ENCODE measurements around the gene CD72.

DNA sequence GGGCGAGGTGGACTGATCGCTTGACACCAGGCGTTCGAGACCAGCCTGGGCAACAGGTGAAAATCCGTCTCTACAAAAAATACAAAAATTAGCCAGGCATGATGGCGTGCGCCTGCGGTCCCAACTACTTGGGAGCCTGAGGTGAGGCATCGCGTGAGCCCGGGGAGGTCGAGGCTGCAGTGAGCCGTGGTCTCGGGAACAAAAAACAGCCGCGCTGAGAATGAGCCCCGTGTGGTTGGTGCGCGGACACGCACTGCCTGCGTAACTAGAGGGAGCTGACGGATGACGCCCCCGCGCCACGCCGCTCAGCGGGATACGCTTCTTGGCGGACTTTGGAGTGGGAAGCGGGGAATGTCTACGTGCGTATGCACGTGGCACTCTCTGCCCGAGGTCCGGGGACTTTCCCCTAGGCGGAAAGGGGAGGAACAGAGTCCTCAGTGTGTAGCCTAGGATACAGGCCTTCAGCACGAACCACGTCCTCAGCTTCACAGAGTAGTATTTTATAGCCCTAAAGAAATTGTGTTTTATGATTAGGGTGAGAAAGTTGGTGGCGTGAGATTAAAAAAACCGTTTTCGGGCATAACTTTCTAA is 39.4 kb upstream of the CD72 start, which contains the start of gene RMRP:
- TF ChIP-seq, protein P1, sequence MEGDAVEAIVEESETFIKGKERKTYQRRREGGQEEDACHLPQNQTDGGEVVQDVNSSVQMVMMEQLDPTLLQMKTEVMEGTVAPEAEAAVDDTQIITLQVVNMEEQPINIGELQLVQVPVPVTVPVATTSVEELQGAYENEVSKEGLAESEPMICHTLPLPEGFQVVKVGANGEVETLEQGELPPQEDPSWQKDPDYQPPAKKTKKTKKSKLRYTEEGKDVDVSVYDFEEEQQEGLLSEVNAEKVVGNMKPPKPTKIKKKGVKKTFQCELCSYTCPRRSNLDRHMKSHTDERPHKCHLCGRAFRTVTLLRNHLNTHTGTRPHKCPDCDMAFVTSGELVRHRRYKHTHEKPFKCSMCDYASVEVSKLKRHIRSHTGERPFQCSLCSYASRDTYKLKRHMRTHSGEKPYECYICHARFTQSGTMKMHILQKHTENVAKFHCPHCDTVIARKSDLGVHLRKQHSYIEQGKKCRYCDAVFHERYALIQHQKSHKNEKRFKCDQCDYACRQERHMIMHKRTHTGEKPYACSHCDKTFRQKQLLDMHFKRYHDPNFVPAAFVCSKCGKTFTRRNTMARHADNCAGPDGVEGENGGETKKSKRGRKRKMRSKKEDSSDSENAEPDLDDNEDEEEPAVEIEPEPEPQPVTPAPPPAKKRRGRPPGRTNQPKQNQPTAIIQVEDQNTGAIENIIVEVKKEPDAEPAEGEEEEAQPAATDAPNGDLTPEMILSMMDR (conservative IDR thresholded peaks at IDR 0.05 in 1 of 2, IDR thresholded peaks at IDR 0.05 in 1 of 2; ENCODE audit: low read depth in 1 of 2, low read length in 2 of 2) = peak in 1 of 2 donors; percentile 34
- TF ChIP-seq EZH2 (IDR thresholded peaks at IDR 0.05; ENCODE audit: low read length, missing control alignments) = no peak
